Duodenal mucosa (tissue), 2 donors: ENCODE measurements around the gene PALM3.

Experiments
- H3K27ac ChIP-seq: one replicate; pipeline ENCODE4 v1.7.0; 2013; ENCODE audit warnings: low read depth, low read length
- H3K27me3 ChIP-seq, 2 donors: one replicate each; pipeline ENCODE4 v1.7.0; 2013; ENCODE audit warnings: low read length in 2 of 2, control low read depth in 1 of 2; ENCODE audit not compliant: insufficient read depth in 2 of 2, control insufficient read depth in 1 of 2
- H3K36me3 ChIP-seq, 2 donors: one replicate each; pipeline ENCODE4 v1.7.0; 2013; ENCODE audit warnings: low read length in 2 of 2, control low read depth in 1 of 2; ENCODE audit not compliant: insufficient read depth in 2 of 2, control insufficient read depth in 1 of 2
- H3K4me1 ChIP-seq, 2 donors: one replicate each; pipeline ENCODE4 v1.7.0; 2013; ENCODE audit warnings: low read length in 2 of 2, control low read depth in 1 of 2; ENCODE audit not compliant: insufficient read depth in 2 of 2, control insufficient read depth in 1 of 2
- H3K4me3 ChIP-seq, 2 donors: one replicate each; pipeline ENCODE4 v1.7.0; 2013; ENCODE audit warnings: low read length in 2 of 2, low read depth in 1 of 2
- H3K9ac ChIP-seq, 2 donors: one replicate each; pipeline ENCODE4 v1.7.0; 2013; ENCODE audit warnings: low read length in 2 of 2, low read depth in 1 of 2
- H3K9me3 ChIP-seq, 2 donors: one replicate each; pipeline ENCODE4 v1.7.0; 2013; ENCODE audit warnings: low read length in 2 of 2, control low read depth in 1 of 2; ENCODE audit not compliant: control insufficient read depth in 1 of 2

PALM3 gene

GRCh38 chr19:14061751-14062557 lies at the start of gene PALM3:
TSS of gene PALM3 (minus strand) at chr19:14062076. CDS start at chr19:14061980, 96 bp downstream.
- no peak within 1 kb of the TSS for H3K9ac ChIP-seq
- H3K9me3 ChIP-seq = no peaks in the 10 kb centered on the region
- no peak within 1 kb of the TSS for H3K27ac ChIP-seq
- H3K36me3 ChIP-seq = no peaks in the 10 kb centered on the region
- H3K4me1 ChIP-seq = peaks cover 20 to 21% of the 10 kb centered on the region in 2 donors
- peak within 1 kb of the TSS in 1 of 2 donors; percentile 55 for H3K4me3 ChIP-seq
- peaks cover 11 to 22% of the 10 kb centered on the region in 2 donors for H3K27me3 ChIP-seq

- H3K27ac ChIP-seq = no peak overlapping the region
- H3K36me3 ChIP-seq = peaks cover 0 to 6% of the 10 kb centered on the region in 2 donors
- no peaks in the 10 kb centered on the region for H3K27me3 ChIP-seq
- H3K4me3 ChIP-seq = no peak overlapping the region
- peaks cover 22 to 28% of the 10 kb centered on the region in 2 donors for H3K4me1 ChIP-seq
- H3K9me3 ChIP-seq = no peaks in the 10 kb centered on the region
- no peak overlapping the region for H3K9ac ChIP-seq
Observed at GRCh38 chr19:14111486-14111885, 49.6 kb upstream of the PALM3 start.

GRCh38 chr19:14110650-14111049 lies 48.8 kb upstream of the PALM3 start:
- Histone ChIP-seq H3K36me3 (peaks cover 0 to 12% of the 10 kb centered on the region in 2 donors), H3K9ac (no peak overlapping the region), H3K27me3 (no peaks in the 10 kb centered on the region), H3K4me3 (no peak overlapping the region), H3K27ac (no peak overlapping the region), H3K9me3 (no peaks in the 10 kb centered on the region), H3K4me1 (peaks cover 13 to 20% of the 10 kb centered on the region in 2 donors)

GRCh38 chr19:14107581-14108461 lies 45.9 kb upstream of the PALM3 start:
- peaks cover 4 to 21% of the 10 kb centered on the region in 2 donors for H3K36me3 ChIP-seq
- no peaks in the 10 kb centered on the region for H3K9me3 ChIP-seq
- no peak overlapping the region for H3K27ac ChIP-seq
- H3K9ac ChIP-seq = no peak overlapping the region
- H3K27me3 ChIP-seq = no peaks in the 10 kb centered on the region
- peaks cover 4 to 5% of the 10 kb centered on the region in 2 donors for H3K4me1 ChIP-seq
- H3K4me3 ChIP-seq = no peak overlapping the region

- Histone ChIP-seq H3K4me3 (no peak overlapping the region), H3K4me1 (peaks cover 0 to 7% of the 10 kb centered on the region in 2 donors), H3K9ac (no peak overlapping the region), H3K27ac (no peak overlapping the region), H3K36me3 (peaks cover 8 to 30% of the 10 kb centered on the region in 2 donors), H3K9me3 (no peaks in the 10 kb centered on the region), H3K27me3 (no peaks in the 10 kb centered on the region)
Observed at GRCh38 chr19:14106840-14107239, 45.0 kb upstream of the PALM3 start.

GRCh38 chr19:14105680-14106079 lies 43.8 kb upstream of the PALM3 start:
- Histone ChIP-seq H3K9ac (no peak overlapping the region), H3K27ac (no peak overlapping the region), H3K36me3 (peaks cover 10 to 33% of the 10 kb centered on the region in 2 donors), H3K9me3 (no peaks in the 10 kb centered on the region), H3K4me3 (no peak overlapping the region), H3K27me3 (no peaks in the 10 kb centered on the region), H3K4me1 (peaks cover 0 to 7% of the 10 kb centered on the region in 2 donors)

GRCh38 chr19:14103310-14103709 lies 41.4 kb upstream of the PALM3 start:
- Histone ChIP-seq H3K9me3 (no peaks in the 10 kb centered on the region), H3K27ac (no peak overlapping the region), H3K4me3 (no peak overlapping the region), H3K27me3 (no peaks in the 10 kb centered on the region), H3K36me3 (peaks cover 14 to 38% of the 10 kb centered on the region in 2 donors), H3K4me1 (peaks cover 0 to 7% of the 10 kb centered on the region in 2 donors), H3K9ac (no peak overlapping the region)

GRCh38 chr19:14102756-14103155 lies 40.9 kb upstream of the PALM3 start:
- Histone ChIP-seq H3K36me3 (peaks cover 14 to 42% of the 10 kb centered on the region in 2 donors), H3K4me1 (peaks cover 0 to 7% of the 10 kb centered on the region in 2 donors), H3K9ac (no peak overlapping the region), H3K9me3 (no peaks in the 10 kb centered on the region), H3K27me3 (no peaks in the 10 kb centered on the region), H3K27ac (no peak overlapping the region), H3K4me3 (no peak overlapping the region)

GRCh38 chr19:14102102-14102696 lies 40.3 kb upstream of the PALM3 start:
- H3K27ac ChIP-seq = no peak overlapping the region
- H3K9me3 ChIP-seq = no peaks in the 10 kb centered on the region
- peaks cover 14 to 43% of the 10 kb centered on the region in 2 donors for H3K36me3 ChIP-seq
- no peak overlapping the region for H3K9ac ChIP-seq
- no peak overlapping the region for H3K4me3 ChIP-seq
- peaks cover 0 to 7% of the 10 kb centered on the region in 2 donors for H3K4me1 ChIP-seq
- H3K27me3 ChIP-seq = no peaks in the 10 kb centered on the region
